ENCODE data around the gene MGAT4A. TPM values are rescaled to one million over a fixed set of nuclear protein-coding genes. Genes with fewer than 3 reads are reported as not detected.

Gene MGAT4A
- total RNA-seq, 6 experiments from 2014 or later = 0.14 TPM; not detected in 5

GRCh38 chr2:98571121-98571701 is 159.7 kb downstream of the MGAT4A start:
- DNase-seq = no peak
- TF ChIP-seq CTCF (IDR thresholded peaks at IDR 0.05) = no peak
- Mint-ChIP-seq H3K4me1 (ENCODE audit: low read depth) (peaks cover 23% of the 10 kb centered on the region), H3K9me3 (no peaks in the 10 kb centered on the region), H3K27ac (no peak overlapping the region), H3K27me3 (ENCODE audit: insufficient read depth) (no peaks in the 10 kb centered on the region; the same call in 1 of the 2 replicates), H3K4me3 (no peak overlapping the region), H3K36me3 (ENCODE audit: low read depth) (peaks cover 19% of the 10 kb centered on the region)

DNA sequence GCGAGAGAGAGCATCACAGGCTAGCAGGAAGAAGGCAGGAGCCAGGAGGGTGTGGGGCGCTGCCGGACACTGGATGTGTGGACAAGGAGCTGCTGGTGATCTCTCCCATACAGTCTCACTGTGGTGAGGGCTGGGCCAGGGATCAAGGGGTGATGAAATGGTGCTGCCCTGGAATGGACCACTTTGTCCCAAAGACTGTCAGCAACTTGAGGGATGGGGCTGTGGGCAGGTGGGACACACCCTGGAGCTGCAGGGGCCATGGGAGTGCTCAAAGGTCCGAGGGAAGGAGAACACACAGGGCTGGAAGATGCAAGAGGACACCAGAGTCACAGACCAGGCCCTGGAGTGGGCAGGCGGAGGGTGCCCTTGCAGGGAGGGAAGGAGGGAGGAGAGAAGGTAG is 160.6 kb downstream of the MGAT4A start:
- TF ChIP-seq CTCF (IDR thresholded peaks at IDR 0.05) = no peak
- Mint-ChIP-seq H3K27me3 (ENCODE audit: insufficient read depth) (no peaks in the 10 kb centered on the region; the same call in 1 of the 2 replicates), H3K9me3 (no peaks in the 10 kb centered on the region), H3K27ac (no peak overlapping the region), H3K36me3 (ENCODE audit: low read depth) (peaks cover 24% of the 10 kb centered on the region), H3K4me1 (ENCODE audit: low read depth) (peaks cover 23% of the 10 kb centered on the region), H3K4me3 (no peak overlapping the region)
- DNase-seq = no peak

GRCh38 chr2:98569915-98570314 is 161.0 kb downstream of the MGAT4A start:
- Mint-ChIP-seq H3K36me3 (ENCODE audit: low read depth) (peaks cover 26% of the 10 kb centered on the region), H3K4me3 (no peak overlapping the region), H3K27ac (peak overlapping the region; percentile 13; the same call in 1 of the 2 replicates), H3K9me3 (no peaks in the 10 kb centered on the region), H3K4me1 (ENCODE audit: low read depth) (peaks cover 23% of the 10 kb centered on the region), H3K27me3 (ENCODE audit: insufficient read depth) (no peaks in the 10 kb centered on the region; the same call in 1 of the 2 replicates)
- DNase-seq = no peak
- TF ChIP-seq CTCF (IDR thresholded peaks at IDR 0.05) = no peak

DNA sequence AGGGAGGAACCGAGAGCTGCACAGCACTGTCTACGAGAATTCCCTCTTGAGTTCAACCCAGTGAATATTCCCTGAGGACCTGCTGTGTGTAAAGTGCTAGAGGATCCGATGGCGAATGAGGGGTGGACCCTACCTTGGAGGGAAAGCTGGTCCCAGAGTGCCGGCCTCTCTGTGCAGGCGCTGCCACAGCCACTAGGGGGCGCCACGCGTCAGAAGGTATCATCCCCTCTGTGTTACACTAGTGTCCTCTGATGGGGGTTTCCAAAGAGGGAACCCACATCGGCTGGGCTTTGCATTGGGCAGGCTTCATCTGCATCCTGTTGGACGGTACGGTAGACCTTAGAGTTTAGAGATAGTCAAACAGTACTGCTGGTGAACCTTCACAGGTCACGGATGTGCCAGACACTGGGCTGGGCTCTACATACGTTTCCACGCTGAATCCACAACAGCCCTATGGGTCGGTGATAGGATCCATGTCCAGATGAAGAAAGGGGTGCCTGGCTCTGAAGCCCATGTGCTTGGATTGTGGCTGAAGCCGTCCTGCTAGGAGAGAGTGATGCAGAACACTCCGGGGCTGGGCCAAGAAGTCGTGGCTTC is 161.6 kb downstream of the MGAT4A start:
- Mint-ChIP-seq H3K9me3 (no peaks in the 10 kb centered on the region), H3K4me1 (ENCODE audit: low read depth) (peaks cover 23% of the 10 kb centered on the region), H3K4me3 (no peak overlapping the region), H3K36me3 (ENCODE audit: low read depth) (peaks cover 26% of the 10 kb centered on the region), H3K27me3 (ENCODE audit: insufficient read depth) (no peaks in the 10 kb centered on the region), H3K27ac (peak overlapping the region; percentile 13; the same call in 1 of the 2 replicates)
- TF ChIP-seq CTCF (IDR thresholded peaks at IDR 0.05) = peak; percentile 93
- DNase-seq = no peak

Other genes starting within 250 kb of the MGAT4A start
- gene COA5, start 122.6 kb downstream of the MGAT4A start, total RNA-seq (2021; fragmentation: NEBNext Ultra II Directional; extraction: Animal tissue kit (Norgen Biotek cat#: 25700)) = 10 to 100 TPM; 12.5 to 16.9 (median 15.7) TPM
- gene UNC50, start 122.5 kb downstream of the MGAT4A start, total RNA-seq (2021; fragmentation: NEBNext Ultra II Directional; extraction: Animal tissue kit (Norgen Biotek cat#: 25700)) = 10 to 100 TPM; 38.3 to 43.2 (median 41.6) TPM
- gene CRACDL, start 205.1 kb upstream of the MGAT4A start, total RNA-seq (2021; fragmentation: NEBNext Ultra II Directional; extraction: Animal tissue kit (Norgen Biotek cat#: 25700)) = not detected

Measured in HFFc6 (cell line).